ENCODE measurements around the gene KRABD2.

Gene KRABD2

GRCh38 chr17:8365143-8365542 is 11.4 kb downstream of the KRABD2 start:
- in situ Hi-C loops (cut with MboI; ENCODE audit: low pct_unique_long_range_greater_than_20kb, low sequenced_read_pairs, unreplicated experiment), result no loop called here
- no peak for DNase-seq (ENCODE audit: low spot score)
- TF ChIP-seq CTCF (IDR thresholded peaks at IDR 0.05; ENCODE audit: extremely low read depth, insufficient read depth, missing control alignments), result no peak

- in situ Hi-C loops (cut with MboI; ENCODE audit: low pct_unique_long_range_greater_than_20kb, low sequenced_read_pairs, unreplicated experiment), result no loop called here
- no peak for DNase-seq (ENCODE audit: low spot score)
- TF ChIP-seq CTCF (IDR thresholded peaks at IDR 0.05; ENCODE audit: extremely low read depth, insufficient read depth, missing control alignments), result no peak
Observed at GRCh38 chr17:8362651-8363332, 13.7 kb downstream of the KRABD2 start.

- no peak for TF ChIP-seq CTCF (IDR thresholded peaks at IDR 0.05; ENCODE audit: extremely low read depth, insufficient read depth, missing control alignments)
- DNase-seq (ENCODE audit: low spot score), result no peak
- in situ Hi-C loops (cut with MboI; ENCODE audit: low pct_unique_long_range_greater_than_20kb, low sequenced_read_pairs, unreplicated experiment), result no loop called here
Observed at GRCh38 chr17:8360751-8361150, 15.8 kb downstream of the KRABD2 start.

GRCh38 chr17:8360260-8360659 is 16.2 kb downstream of the KRABD2 start:
- no peak for TF ChIP-seq CTCF (IDR thresholded peaks at IDR 0.05; ENCODE audit: extremely low read depth, insufficient read depth, missing control alignments)
- no peak for DNase-seq (ENCODE audit: low spot score)
- in situ Hi-C loops (cut with MboI; ENCODE audit: low pct_unique_long_range_greater_than_20kb, low sequenced_read_pairs, unreplicated experiment), result no loop called here

DNA sequence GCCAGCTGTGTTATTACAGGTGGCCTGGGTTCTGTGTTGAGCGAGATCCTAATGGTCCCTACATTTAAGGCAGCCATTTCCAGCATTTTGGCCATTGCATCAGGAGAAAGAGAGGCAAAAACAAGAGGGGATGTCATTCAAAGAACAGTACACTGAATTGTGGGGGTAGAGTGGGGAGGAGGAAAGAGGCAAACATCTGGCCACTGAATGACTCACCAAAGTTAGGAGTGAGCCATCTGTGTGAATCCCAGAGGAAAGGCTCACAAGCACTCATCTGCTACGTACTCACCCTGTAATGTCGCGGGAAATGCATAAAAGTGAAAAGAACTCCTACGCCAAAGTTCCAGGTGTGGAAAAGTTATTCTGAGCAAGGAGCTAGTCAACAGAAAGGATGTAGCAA is 16.7 kb downstream of the KRABD2 start:
- DNase-seq (ENCODE audit: low spot score), result no peak
- in situ Hi-C loops (cut with MboI; ENCODE audit: low pct_unique_long_range_greater_than_20kb, low sequenced_read_pairs, unreplicated experiment), result no loop called here

GRCh38 chr17:8357910-8358309 is 18.6 kb downstream of the KRABD2 start:
- no peak for DNase-seq (ENCODE audit: low spot score)
- no peak for TF ChIP-seq CTCF (IDR thresholded peaks at IDR 0.05; ENCODE audit: extremely low read depth, insufficient read depth, missing control alignments)
- in situ Hi-C loops (cut with MboI; ENCODE audit: low pct_unique_long_range_greater_than_20kb, low sequenced_read_pairs, unreplicated experiment), result no loop called here

More for the DNA sequence above, 16.7 kb downstream of the KRABD2 start:
- no peak for TF ChIP-seq CTCF (IDR thresholded peaks at IDR 0.05; ENCODE audit: extremely low read depth, insufficient read depth, missing control alignments)

All from GM13977 (cell line).